WERI-Rb-1 (cell line): ENCODE measurements around the gene EMILIN2.

ENCODE experiments used
- DNase-seq: peaks from one replicate; pipeline ENCODE4 v3.0.0-alpha.2; 2020
- H3K27ac ChIP-seq: fragments of 250-450 bp; sonication (Bioruptor Pico); 2 replicates; pipeline ENCODE4 v1.5.1; 2020; ENCODE audit warnings: mild to moderate bottlenecking, moderate library complexity
- H3K27me3 ChIP-seq: fragments of 250-450 bp; sonication (Bioruptor Pico); 2 replicates; pipeline ENCODE4 v1.5.1; 2021; ENCODE audit warnings: mild to moderate bottlenecking, low read depth, moderate library complexity; ENCODE audit not compliant: insufficient read depth, severe bottlenecking
- H3K36me3 ChIP-seq: fragments of 250-450 bp; sonication (Bioruptor Pico); 2 replicates; pipeline ENCODE4 v1.5.1; 2020; ENCODE audit warnings: mild to moderate bottlenecking, moderate library complexity
- H3K4me3 ChIP-seq: 2 replicates; pipeline ENCODE4 v1.5.1; 2011; ENCODE audit warnings: low read depth, mild to moderate bottlenecking, control low read depth, low read length
- H3K9me3 ChIP-seq: fragments of 250-450 bp; sonication (Bioruptor Pico); 2 replicates; pipeline ENCODE4 v1.5.1; 2021; ENCODE audit warnings: mild to moderate bottlenecking, moderate library complexity; ENCODE audit not compliant: severe bottlenecking
- TF ChIP-seq, protein P1 (sequence below): IDR thresholded peaks from 2 replicates; pipeline ENCODE4 v1.5.1; 2011; ENCODE audit warnings: low read depth, mild to moderate bottlenecking, control low read depth, inconsistent platforms, low read length

Gene EMILIN2

DNA sequence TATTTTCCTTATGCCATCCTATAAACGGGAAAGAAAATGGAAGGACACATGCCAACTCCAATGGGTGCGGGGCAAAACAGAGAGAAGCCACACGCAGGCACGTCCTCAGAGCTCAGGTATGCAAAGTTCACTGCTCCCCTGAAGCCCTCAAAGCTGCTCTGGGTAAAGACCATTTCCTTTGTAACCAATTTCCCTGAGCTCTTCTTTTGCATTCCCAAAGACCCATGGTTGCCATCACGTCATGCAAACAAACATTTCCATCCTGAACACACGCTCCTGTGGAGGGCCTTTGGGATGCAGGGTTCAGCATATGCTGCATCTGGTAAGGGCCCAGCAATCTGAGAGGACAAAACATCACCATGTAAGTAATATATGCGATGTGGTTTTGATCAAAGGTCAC is 69.4 kb downstream of the EMILIN2 start:
- H3K27me3 ChIP-seq: no peaks in the 10 kb centered on the region
- H3K9me3 ChIP-seq: no peaks in the 10 kb centered on the region
- no peak for DNase-seq
- TF ChIP-seq, protein P1, sequence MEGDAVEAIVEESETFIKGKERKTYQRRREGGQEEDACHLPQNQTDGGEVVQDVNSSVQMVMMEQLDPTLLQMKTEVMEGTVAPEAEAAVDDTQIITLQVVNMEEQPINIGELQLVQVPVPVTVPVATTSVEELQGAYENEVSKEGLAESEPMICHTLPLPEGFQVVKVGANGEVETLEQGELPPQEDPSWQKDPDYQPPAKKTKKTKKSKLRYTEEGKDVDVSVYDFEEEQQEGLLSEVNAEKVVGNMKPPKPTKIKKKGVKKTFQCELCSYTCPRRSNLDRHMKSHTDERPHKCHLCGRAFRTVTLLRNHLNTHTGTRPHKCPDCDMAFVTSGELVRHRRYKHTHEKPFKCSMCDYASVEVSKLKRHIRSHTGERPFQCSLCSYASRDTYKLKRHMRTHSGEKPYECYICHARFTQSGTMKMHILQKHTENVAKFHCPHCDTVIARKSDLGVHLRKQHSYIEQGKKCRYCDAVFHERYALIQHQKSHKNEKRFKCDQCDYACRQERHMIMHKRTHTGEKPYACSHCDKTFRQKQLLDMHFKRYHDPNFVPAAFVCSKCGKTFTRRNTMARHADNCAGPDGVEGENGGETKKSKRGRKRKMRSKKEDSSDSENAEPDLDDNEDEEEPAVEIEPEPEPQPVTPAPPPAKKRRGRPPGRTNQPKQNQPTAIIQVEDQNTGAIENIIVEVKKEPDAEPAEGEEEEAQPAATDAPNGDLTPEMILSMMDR: no peak
- no peak overlapping the region for H3K4me3 ChIP-seq
- H3K27ac ChIP-seq: no peak overlapping the region
- peaks cover 27% of the 10 kb centered on the region for H3K36me3 ChIP-seq

DNA sequence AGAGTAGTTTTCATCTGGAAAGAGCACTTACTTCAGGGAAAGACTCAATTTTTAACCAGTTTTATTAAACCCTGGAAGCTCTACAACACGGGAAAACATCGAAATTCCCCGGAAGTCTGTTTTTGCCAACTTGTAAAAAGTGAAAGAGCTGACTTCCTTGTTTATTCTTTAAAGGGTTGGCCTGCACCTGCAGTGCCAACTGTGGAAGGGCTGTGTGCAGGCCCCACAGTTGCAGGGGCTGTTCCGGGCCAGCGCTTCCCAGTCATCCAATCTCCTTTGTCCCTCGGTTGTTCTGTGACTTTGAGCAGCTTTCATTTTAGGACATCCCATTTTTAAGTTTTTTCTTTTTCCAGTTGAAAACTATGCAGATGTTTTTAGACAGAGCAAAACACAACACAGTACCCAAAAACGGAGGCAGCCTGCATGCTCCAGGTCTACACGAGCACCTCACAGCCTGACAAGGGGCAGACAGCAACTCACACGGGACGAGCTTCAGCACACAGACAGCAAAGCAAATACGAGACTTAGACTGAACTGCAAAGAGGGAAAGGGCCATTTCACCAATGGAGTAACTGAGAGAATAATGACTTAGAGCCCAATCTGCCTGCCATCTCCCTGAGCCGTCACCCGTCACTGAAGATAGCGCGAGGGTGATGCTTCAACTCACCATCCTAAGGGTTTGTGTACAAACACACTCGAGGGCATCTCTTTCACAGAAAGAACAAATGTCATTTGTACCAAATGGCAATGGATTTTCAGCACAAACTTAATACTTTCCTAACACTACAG is 70.6 kb downstream of the EMILIN2 start:
- no peaks in the 10 kb centered on the region for H3K27me3 ChIP-seq
- peaks cover 30% of the 10 kb centered on the region for H3K36me3 ChIP-seq
- no peak for DNase-seq
- H3K4me3 ChIP-seq: no peak overlapping the region
- no peaks in the 10 kb centered on the region for H3K9me3 ChIP-seq
- TF ChIP-seq, protein P1: no peak
- H3K27ac ChIP-seq: no peak overlapping the region

DNA sequence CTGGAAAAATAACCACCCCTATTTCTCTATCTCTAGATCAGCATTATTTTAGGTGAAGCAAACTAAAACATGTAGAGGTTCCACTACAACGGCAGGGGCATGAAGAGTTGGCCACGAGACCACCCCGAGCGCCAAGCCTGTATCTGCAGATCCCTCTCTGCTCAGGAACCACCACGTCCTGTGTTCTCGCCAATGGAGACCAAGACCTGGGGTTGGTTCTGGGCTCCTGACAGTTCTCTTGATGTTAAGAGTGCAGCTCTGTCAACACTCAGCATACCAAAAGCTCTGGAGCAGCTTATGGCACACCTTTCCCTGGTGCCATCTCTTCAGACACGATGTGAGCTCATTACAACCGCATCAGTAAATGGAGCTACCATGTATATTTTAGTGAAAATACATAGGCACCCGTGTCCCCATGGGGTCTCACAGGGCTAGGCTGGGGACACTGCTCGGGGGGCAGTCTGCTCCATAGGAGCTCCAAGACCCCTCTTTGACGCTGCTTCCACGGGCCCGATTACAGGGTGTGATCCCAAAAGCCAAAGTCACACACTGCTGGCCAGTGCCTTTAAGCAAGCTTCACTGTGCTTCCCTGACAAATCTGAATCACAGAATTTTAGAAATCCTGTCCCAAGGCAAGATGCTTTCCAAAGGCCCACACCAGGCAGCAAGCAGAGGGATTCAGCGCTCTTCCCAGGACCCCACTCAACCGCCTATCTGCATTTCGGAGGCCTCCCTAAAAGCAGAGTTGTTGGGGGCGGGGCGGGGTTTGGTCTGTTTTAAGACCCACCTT is 72.2 kb downstream of the EMILIN2 start:
- Histone ChIP-seq H3K9me3 (no peaks in the 10 kb centered on the region), H3K27ac (no peak overlapping the region), H3K36me3 (peaks cover 43% of the 10 kb centered on the region), H3K27me3 (no peaks in the 10 kb centered on the region), H3K4me3 (no peak overlapping the region)
- DNase-seq: no peak
- TF ChIP-seq, protein P1: no peak

DNA sequence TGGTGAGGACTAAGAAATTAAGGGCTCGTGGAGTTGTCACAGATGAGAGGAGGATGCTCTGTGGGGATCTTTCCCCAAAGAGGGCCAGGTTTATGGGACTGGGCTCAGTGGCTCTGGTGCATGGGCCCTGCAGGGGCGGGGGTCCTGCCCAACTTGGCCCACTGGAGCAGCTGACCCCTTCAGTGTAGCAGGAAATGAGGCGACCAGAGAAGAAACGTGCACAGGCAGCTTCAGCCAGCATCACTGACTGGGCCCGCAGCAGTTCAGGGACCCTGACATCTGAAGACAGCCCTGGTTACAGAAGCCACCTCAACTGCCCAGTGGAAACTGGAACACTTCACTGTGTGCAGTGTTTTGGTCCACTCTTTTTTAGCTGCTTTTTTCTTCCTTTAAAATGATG is 72.8 kb downstream of the EMILIN2 start:
- TF ChIP-seq, protein P1: no peak
- H3K27ac ChIP-seq: no peak overlapping the region
- no peaks in the 10 kb centered on the region for H3K9me3 ChIP-seq
- H3K27me3 ChIP-seq: no peaks in the 10 kb centered on the region
- H3K36me3 ChIP-seq: peaks cover 45% of the 10 kb centered on the region
- H3K4me3 ChIP-seq: no peak overlapping the region
- DNase-seq: no peak

DNA sequence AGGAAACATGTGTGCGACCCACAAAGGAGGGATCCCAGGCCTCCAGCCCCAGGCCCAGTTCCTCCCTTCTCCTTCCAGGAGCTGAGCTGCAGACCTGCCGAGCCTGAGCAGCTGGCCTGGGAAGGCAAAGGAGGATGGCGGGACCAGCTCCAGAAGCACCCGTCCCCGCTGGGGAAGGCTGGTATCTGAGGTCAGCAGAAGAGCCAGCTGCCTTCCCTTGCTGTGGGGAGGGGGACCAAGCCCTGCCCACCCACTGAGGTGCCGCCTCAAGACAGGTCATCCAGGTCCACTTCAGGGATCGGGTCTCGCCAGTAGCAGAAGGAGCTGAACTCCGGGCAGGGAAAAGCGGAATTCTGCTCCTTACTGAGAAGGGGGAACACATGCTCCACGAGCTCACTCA is 73.2 kb downstream of the EMILIN2 start:
- Histone ChIP-seq H3K27ac (no peak overlapping the region), H3K9me3 (no peaks in the 10 kb centered on the region), H3K4me3 (no peak overlapping the region), H3K27me3 (no peaks in the 10 kb centered on the region), H3K36me3 (peaks cover 50% of the 10 kb centered on the region)
- TF ChIP-seq, protein P1: no peak
- no peak for DNase-seq
